Measurements from ENCODE around the gene PHF10.
"Not testable (repeated sequence)": the region's sequence is repeated elsewhere in the genome, so short reads cannot be mapped to it uniquely, and the experiment has no call there.

PHF10 gene

GRCh38 chr6:169702840-169703246 is 21.5 kb downstream of the PHF10 start:
- peak overlapping the region; percentile 63 to 93 (median 89) for H3K27ac Mint-ChIP-seq
- peaks cover 22% of the 10 kb centered on the region for H3K36me3 Mint-ChIP-seq (ENCODE audit: low read depth)
- H3K4me3 Mint-ChIP-seq, result peak overlapping the region; percentile 93 to 96 (median 95)
- H3K9me3 Mint-ChIP-seq, result no peaks in the 10 kb centered on the region
- no peak for TF ChIP-seq CTCF (IDR thresholded peaks at IDR 0.05; ENCODE audit: unreplicated experiment in 3 of 3)
- peaks cover 51% of the 10 kb centered on the region for H3K4me1 Mint-ChIP-seq
- no peaks in the 10 kb centered on the region for H3K27me3 Mint-ChIP-seq (ENCODE audit: low read depth)

GRCh38 chr6:169701954-169702839 is 22.1 kb downstream of the PHF10 start, which contains the start of the genes C6orf120 and WDR27:
Gene C6orf120 (plus strand): TSS chr6:169702126. CDS start chr6:169702460, 334 bp downstream.
Gene WDR27 (minus strand): TSS chr6:169702029. CDS start chr6:169689005, 13,024 bp downstream.
- Mint-ChIP-seq H3K9me3 (no peaks in the 10 kb centered on the region), H3K4me3 (peak within 1 kb of the TSS; percentile 96 to 98 (median 96)), H3K36me3 (ENCODE audit: low read depth) (peaks cover 24% of the 10 kb centered on the region), H3K27me3 (ENCODE audit: low read depth) (no peaks in the 10 kb centered on the region), H3K27ac (peak within 1 kb of the TSS; percentile 70 to 96 (median 93)), H3K4me1 (peaks cover 50% of the 10 kb centered on the region)
- no peak for TF ChIP-seq CTCF (IDR thresholded peaks at IDR 0.05; ENCODE audit: unreplicated experiment in 3 of 3)

- Mint-ChIP-seq H3K4me1 (peaks cover 45% of the 10 kb centered on the region), H3K27me3 (ENCODE audit: low read depth) (no peaks in the 10 kb centered on the region), H3K27ac (peak overlapping the region; percentile 70 to 96 (median 93)), H3K4me3 (peak overlapping the region; percentile 96 to 98 (median 96)), H3K9me3 (no peaks in the 10 kb centered on the region), H3K36me3 (ENCODE audit: low read depth) (peaks cover 27% of the 10 kb centered on the region)
- TF ChIP-seq CTCF (IDR thresholded peaks at IDR 0.05; ENCODE audit: unreplicated experiment in 3 of 3), result no peak
Measured at GRCh38 chr6:169701311-169701953, 22.9 kb downstream of the PHF10 start.

GRCh38 chr6:169700296-169700695 is 24.0 kb downstream of the PHF10 start:
- Mint-ChIP-seq H3K4me1 (peaks cover 37% of the 10 kb centered on the region), H3K27me3 (ENCODE audit: low read depth) (no peaks in the 10 kb centered on the region), H3K36me3 (ENCODE audit: low read depth) (peaks cover 36% of the 10 kb centered on the region), H3K27ac (peak overlapping the region in 2 of 3 experiments; percentile 58 to 85), H3K9me3 (peaks cover 9% of the 10 kb centered on the region), H3K4me3 (peak overlapping the region; percentile 96 to 98 (median 96))
- TF ChIP-seq CTCF (IDR thresholded peaks at IDR 0.05; ENCODE audit: unreplicated experiment in 3 of 3), result no peak

GRCh38 chr6:169697115-169697514 is 27.2 kb downstream of the PHF10 start:
- Mint-ChIP-seq H3K36me3 (ENCODE audit: low read depth) (peaks cover 56% of the 10 kb centered on the region), H3K4me1 (peaks cover 16% of the 10 kb centered on the region), H3K9me3 (peaks cover 22% of the 10 kb centered on the region)
- not testable (repeated sequence) for H3K27ac Mint-ChIP-seq; H3K4me3 Mint-ChIP-seq; H3K27me3 Mint-ChIP-seq (ENCODE audit: low read depth)
- TF ChIP-seq CTCF (IDR thresholded peaks at IDR 0.05; ENCODE audit: unreplicated experiment in 3 of 3), result peak in 2 of 3 experiments; percentile 25 to 28

All from nephron (organoid).